Activated CD8-positive, alpha-beta T cell treated with anti-CD3 and anti-CD28 coated beads for 36 hours (primary cell): ENCODE results near the gene CLEC16A. TPM values are rescaled to one million over a fixed set of nuclear protein-coding genes. Genes with fewer than 3 reads are reported as not detected.

Experiments
- ATAC-seq: fragments of 200-7000 bp; cut with Tn5 transposase; one replicate; pipeline ENCODE4 v1.10.0; 2021; ENCODE audit warnings: mild to moderate bottlenecking, moderate library complexity
- CTCF ChIA-PET: fragments of 350-600 bp; sonication (Branson Sonifier 250); formaldehyde crosslinking; loops from one replicate; lab custom pipeline; 2021; ENCODE audit warnings: antibody characterized with exemption; lab: Charles Lee
- POLR2A ChIA-PET: fragments of 350-600 bp; sonication (Branson Sonifier 250); formaldehyde crosslinking; loops from one replicate; lab custom pipeline; 2021; ENCODE audit warnings: antibody characterized with exemption; lab: Charles Lee
- DNase-seq: peaks from one replicate; pipeline ENCODE4 v3.0.0-alpha.2; 2020
- H3K27ac Mint-ChIP-seq: one replicate; pipeline ENCODE4 v1.8.0; 2021; ENCODE audit warnings: mild to moderate bottlenecking, mixed read lengths
- H3K27me3 Mint-ChIP-seq: one replicate; pipeline ENCODE4 v1.8.0; 2021; ENCODE audit warnings: mixed read lengths
- H3K36me3 Mint-ChIP-seq: one replicate; pipeline ENCODE4 v1.8.0; 2021; ENCODE audit warnings: low read depth, mixed read lengths
- H3K4me1 Mint-ChIP-seq: one replicate; pipeline ENCODE4 v1.8.0; 2021; ENCODE audit warnings: low read depth, mixed read lengths
- H3K4me3 Mint-ChIP-seq: one replicate; pipeline ENCODE4 v1.8.0; 2021; ENCODE audit warnings: mild to moderate bottlenecking, moderate library complexity, mixed read lengths
- H3K9me3 Mint-ChIP-seq: one replicate; pipeline ENCODE4 v1.8.0; 2021; ENCODE audit warnings: mixed read lengths
- intact Hi-C: fragments of 100-400 bp; cut with micrococcal nuclease; formaldehyde crosslinking; loops from one replicate; pipeline ENCODE4 v1.10.0; 2022
- total RNA-seq, 2 experiments: library from RNA; stranded (reverse); gene quantifications; one replicate each; pipeline ENCODE4 v1.2.3, GENCODE V29; 2021
- TF ChIP-seq, protein P1 (sequence below): fragments of 200-600 bp; IDR thresholded peaks from one replicate; pipeline ENCODE4 v1.8.0; 2022; ENCODE audit warnings: antibody characterized with exemption, mild to moderate bottlenecking

The CLEC16A gene
- total RNA-seq, 2 experiments from 2014 or later: 20.4 to 21.7 TPM

GRCh38 chr16:11130978-11131665 lies 186.8 kb downstream of the CLEC16A start:
- intact Hi-C loops: no loop called here
- ChIA-PET CTCF (interaction anchor here (1.0 kb wide), 1 partner anchor 87 kb away, joined by 3 read pairs; no protein-coding TSS in a partner anchor), POLR2A (interaction anchor here (0.9 to 2.0 kb wide), 6 partner anchors 8 to 109 kb away, joined by 3 to 6 read pairs (median 4); no protein-coding TSS in a partner anchor)
- Mint-ChIP-seq H3K36me3 (peaks cover 21% of the 10 kb centered on the region), H3K9me3 (no peaks in the 10 kb centered on the region), H3K4me3 (no peak overlapping the region), H3K27ac (peak overlapping the region; percentile 31), H3K4me1 (peaks cover 53% of the 10 kb centered on the region), H3K27me3 (no peaks in the 10 kb centered on the region)
- TF ChIP-seq, protein P1, sequence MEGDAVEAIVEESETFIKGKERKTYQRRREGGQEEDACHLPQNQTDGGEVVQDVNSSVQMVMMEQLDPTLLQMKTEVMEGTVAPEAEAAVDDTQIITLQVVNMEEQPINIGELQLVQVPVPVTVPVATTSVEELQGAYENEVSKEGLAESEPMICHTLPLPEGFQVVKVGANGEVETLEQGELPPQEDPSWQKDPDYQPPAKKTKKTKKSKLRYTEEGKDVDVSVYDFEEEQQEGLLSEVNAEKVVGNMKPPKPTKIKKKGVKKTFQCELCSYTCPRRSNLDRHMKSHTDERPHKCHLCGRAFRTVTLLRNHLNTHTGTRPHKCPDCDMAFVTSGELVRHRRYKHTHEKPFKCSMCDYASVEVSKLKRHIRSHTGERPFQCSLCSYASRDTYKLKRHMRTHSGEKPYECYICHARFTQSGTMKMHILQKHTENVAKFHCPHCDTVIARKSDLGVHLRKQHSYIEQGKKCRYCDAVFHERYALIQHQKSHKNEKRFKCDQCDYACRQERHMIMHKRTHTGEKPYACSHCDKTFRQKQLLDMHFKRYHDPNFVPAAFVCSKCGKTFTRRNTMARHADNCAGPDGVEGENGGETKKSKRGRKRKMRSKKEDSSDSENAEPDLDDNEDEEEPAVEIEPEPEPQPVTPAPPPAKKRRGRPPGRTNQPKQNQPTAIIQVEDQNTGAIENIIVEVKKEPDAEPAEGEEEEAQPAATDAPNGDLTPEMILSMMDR: no peak
- DNase-seq (no peak), ATAC-seq (no peak)

DNA sequence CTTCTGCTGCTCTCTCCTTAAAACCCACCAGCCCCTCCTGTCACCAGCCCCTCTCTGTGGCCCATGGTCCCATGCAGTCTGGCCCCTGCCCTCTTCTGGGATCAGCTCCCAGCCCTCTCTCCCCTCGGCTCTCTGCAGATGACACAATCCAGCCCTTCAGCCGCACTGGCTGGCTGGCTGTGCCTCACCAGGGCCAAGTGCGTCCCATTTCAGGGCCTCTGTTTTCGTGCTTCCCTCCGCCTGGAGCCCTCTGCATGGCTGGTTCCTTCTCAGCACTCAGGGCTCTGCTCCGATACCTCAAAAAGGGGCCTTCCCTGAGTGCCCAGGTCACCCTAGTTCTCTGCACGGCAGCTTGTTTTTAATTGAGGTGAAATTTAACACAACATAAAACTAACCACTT lies 187.3 kb downstream of the CLEC16A start:
- Mint-ChIP-seq H3K27me3 (no peaks in the 10 kb centered on the region), H3K9me3 (no peaks in the 10 kb centered on the region), H3K27ac (peak overlapping the region; percentile 50), H3K4me3 (no peak overlapping the region), H3K36me3 (peaks cover 19% of the 10 kb centered on the region), H3K4me1 (peaks cover 53% of the 10 kb centered on the region)
- TF ChIP-seq, protein P1: no peak
- DNase-seq: no peak
- POLR2A ChIA-PET: interaction anchor here (1.1 to 2.0 kb wide), 4 partner anchors 9 to 109 kb away, joined by 3 to 6 read pairs (median 4); no protein-coding TSS in a partner anchor
- intact Hi-C loops: no loop called here
- ATAC-seq: no peak
- CTCF ChIA-PET: no interaction called here

GRCh38 chr16:11133344-11133943 lies 189.1 kb downstream of the CLEC16A start:
- CTCF ChIA-PET: interaction anchor here (1.0 to 2.0 kb wide), 6 partner anchors 10 to 162 kb away, joined by 3 to 8 read pairs (median 5); partner anchors contain the start of gene SOCS1
- Mint-ChIP-seq H3K4me3 (no peak overlapping the region), H3K27me3 (no peaks in the 10 kb centered on the region), H3K4me1 (peaks cover 58% of the 10 kb centered on the region), H3K36me3 (peaks cover 26% of the 10 kb centered on the region), H3K9me3 (no peaks in the 10 kb centered on the region), H3K27ac (no peak overlapping the region)
- POLR2A ChIA-PET: interaction anchor here (0.6 to 1.0 kb wide), 3 partner anchors 27 to 119 kb away, joined by 3 read pairs; no protein-coding TSS in a partner anchor
- no peak for ATAC-seq
- TF ChIP-seq, protein P1: no peak
- DNase-seq: no peak
- intact Hi-C loops: no loop called here

DNA sequence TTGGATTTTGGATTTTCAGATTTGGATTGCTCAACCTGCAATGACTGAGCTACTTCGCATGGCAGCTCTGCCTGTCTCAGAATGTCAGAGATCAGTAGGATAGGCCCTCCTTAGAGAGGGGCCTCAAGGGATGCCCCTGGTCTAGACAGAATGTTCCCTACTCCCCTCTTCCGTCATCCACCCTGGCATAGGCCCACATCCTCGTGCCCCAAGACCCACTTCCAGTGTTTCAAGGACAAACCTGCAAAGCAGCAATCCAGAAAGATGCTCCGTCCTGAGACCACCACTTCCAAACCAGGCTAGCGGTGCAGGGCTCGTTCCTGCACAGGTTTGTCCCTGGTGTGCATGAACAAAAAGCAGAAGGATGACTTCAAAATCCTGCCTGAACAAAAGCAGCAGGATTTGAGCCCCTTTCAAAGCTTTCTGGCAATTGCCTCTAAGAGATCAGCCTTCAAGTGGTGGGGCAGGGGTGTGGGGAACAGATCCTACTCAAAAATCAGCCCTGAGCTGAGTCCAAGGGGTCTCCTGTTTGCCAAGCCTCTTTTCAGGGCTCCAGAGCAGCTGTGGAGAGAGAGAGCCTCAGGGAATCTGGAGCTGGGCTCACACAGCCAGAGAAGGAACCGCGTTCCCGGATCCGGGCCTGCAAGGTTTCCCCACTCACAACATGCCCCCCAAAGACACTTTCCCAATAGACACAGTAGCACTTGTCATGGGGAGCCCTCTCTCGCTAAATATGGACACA lies 190.5 kb downstream of the CLEC16A start:
- TF ChIP-seq, protein P1: no peak
- Mint-ChIP-seq H3K36me3 (peaks cover 26% of the 10 kb centered on the region), H3K27ac (no peak overlapping the region), H3K27me3 (no peaks in the 10 kb centered on the region), H3K4me3 (no peak overlapping the region), H3K4me1 (peaks cover 61% of the 10 kb centered on the region), H3K9me3 (no peaks in the 10 kb centered on the region)
- no peak for DNase-seq
- ChIA-PET CTCF (interaction anchor here (0.7 to 2.0 kb wide), 5 partner anchors 9 to 171 kb away, joined by 3 to 7 read pairs (median 3); partner anchors contain the start of gene SOCS1), POLR2A (interaction anchor here (1.0 kb wide), 1 partner anchor 99 kb away, joined by 3 read pairs; no protein-coding TSS in a partner anchor)
- ATAC-seq: no peak
- intact Hi-C loops: no loop called here
